ENCODE measurements around the gene PPP2CA. TPM values are rescaled to one million over a fixed set of nuclear protein-coding genes. Genes with fewer than 3 reads are reported as not detected.

The PPP2CA gene
- total and polyA plus RNA-seq, 2 of the 13 experiments (the other 11 are each of a cell fraction or from before 2014, with no cell fraction given): 82.4 to 171 TPM

- TF ChIP-seq ZXDC (CRISPR knock-in tag; IDR thresholded peaks at IDR 0.05): no peak
- TF ChIP-seq ZNF609 (CRISPR knock-in tag; IDR thresholded peaks at IDR 0.05; ENCODE audit: borderline replicate concordance): 0 out of 2 replicates have a peak, but pooled peaks have one; percentile 25
- TF ChIP-seq NFYB (CRISPR knock-in tag; IDR thresholded peaks at IDR 0.05): no peak
- TF ChIP-seq ZNF879 (CRISPR knock-in tag; IDR thresholded peaks at IDR 0.05): no peak
- no peak for TF ChIP-seq ELF3 (CRISPR knock-in tag; IDR thresholded peaks at IDR 0.05)
- TF ChIP-seq PPARG (CRISPR knock-in tag; conservative IDR thresholded peaks at IDR 0.05): no peak
- TF ChIP-seq NFE2L1 (CRISPR knock-in tag; IDR thresholded peaks at IDR 0.05; ENCODE audit: borderline replicate concordance): no peak
- TF ChIP-seq ELK4 (CRISPR knock-in tag; IDR thresholded peaks at IDR 0.05; ENCODE audit: borderline replicate concordance): no peak
- no peak for TF ChIP-seq ZNF232 (CRISPR knock-in tag; IDR thresholded peaks at IDR 0.05; ENCODE audit: borderline replicate concordance)
- 0 out of 2 replicates have a peak, but pooled peaks have one; percentile 51 for TF ChIP-seq CHCHD3 (CRISPR knock-in tag; IDR thresholded peaks at IDR 0.05)
- 0 out of 2 replicates have a peak, but pooled peaks have one; percentile 17 for TF ChIP-seq ZNF501 (CRISPR knock-in tag; IDR thresholded peaks at IDR 0.05)
- no peak for TF ChIP-seq SSRP1 (CRISPR knock-in tag; IDR thresholded peaks at IDR 0.05)
- TF ChIP-seq ZBTB7B (CRISPR knock-in tag; IDR thresholded peaks at IDR 0.05): no peak
- TF ChIP-seq PLRG1 (conservative IDR thresholded peaks at IDR 0.05): no peak
- TF ChIP-seq ZNF746 (CRISPR knock-in tag; IDR thresholded peaks at IDR 0.05): no peak; the same call in 1 of the 2 replicates
- TF ChIP-seq ZNF276 (CRISPR knock-in tag; IDR thresholded peaks at IDR 0.05; ENCODE audit: low read depth): 0 out of 2 replicates have a peak, but pooled peaks have one; percentile 30
- no peak for TF ChIP-seq ZGPAT (CRISPR knock-in tag; IDR thresholded peaks at IDR 0.05)
These were observed 744 bp upstream of the PPP2CA start (continued) for GRCh38 chr5:134226441-134227192.

All from HepG2 (cell line).